AG09309 (cell line): ENCODE results near the gene ABL2.
A peak's percentile ranks its signal among the peaks of the same experiment; 100 is the strongest.

Experiments
- DNase-seq: peaks from one replicate; pipeline ENCODE4 v3.0.0-alpha.2; 2010; ENCODE audit warnings: low read depth
- H3K4me3 ChIP-seq: 2 replicates; pipeline ENCODE4 v1.5.1; 2011; ENCODE audit warnings: mild to moderate bottlenecking, low read depth, low read length, moderate library complexity; ENCODE audit not compliant: control insufficient read depth
- CTCF ChIP-seq: IDR thresholded peaks from 2 replicates; pipeline ENCODE4 v1.5.1; 2011; ENCODE audit warnings: mild to moderate bottlenecking, low read depth, low read length, inconsistent platforms; ENCODE audit not compliant: insufficient read depth, control insufficient read depth; ENCODE audit errors: missing control alignments

ABL2 gene

GRCh38 chr1:179151908-179152682 lies 77.4 kb downstream of the ABL2 start:
- DNase-seq: no peak
- no peak for TF ChIP-seq CTCF
- H3K4me3 ChIP-seq: no peak overlapping the region

- H3K4me3 ChIP-seq: no peak overlapping the region
- DNase-seq: no peak
- TF ChIP-seq CTCF: no peak
These were observed 82.6 kb downstream of the ABL2 start for GRCh38 chr1:179146911-179147310.

- TF ChIP-seq CTCF: no peak
- H3K4me3 ChIP-seq: no peak overlapping the region
- DNase-seq: no peak
These were observed 83.0 kb downstream of the ABL2 start for GRCh38 chr1:179146476-179146875.

- no peak for TF ChIP-seq CTCF
- H3K4me3 ChIP-seq: no peak overlapping the region
- no peak for DNase-seq
These were observed 84.0 kb downstream of the ABL2 start for GRCh38 chr1:179145521-179145920.

GRCh38 chr1:179144626-179145025 lies 84.9 kb downstream of the ABL2 start:
- no peak for DNase-seq
- TF ChIP-seq CTCF: no peak
- no peak overlapping the region for H3K4me3 ChIP-seq

- no peak for TF ChIP-seq CTCF
- H3K4me3 ChIP-seq: no peak overlapping the region
- DNase-seq: peak; percentile 88
These were observed 86.2 kb downstream of the ABL2 start for GRCh38 chr1:179143322-179143721.

- TF ChIP-seq CTCF: no peak
- peak; percentile 95 for DNase-seq
- H3K4me3 ChIP-seq: peak overlapping the region; percentile 58
These were observed 86.6 kb downstream of the ABL2 start for GRCh38 chr1:179142889-179143299.
